GM12864 (cell line): Measurements from ENCODE around the gene CD99L2.

Experiments
- DNase-seq: peaks from one replicate; pipeline ENCODE4 v3.0.0-alpha.2; 2011; ENCODE audit warnings: low read depth
- H3K4me3 ChIP-seq: 2 replicates; pipeline ENCODE4 v1.5.1; 2011; ENCODE audit warnings: mild to moderate bottlenecking, low read depth, low read length, control low read depth
- CTCF ChIP-seq: IDR thresholded peaks from 2 replicates; pipeline ENCODE4 v1.5.1; 2011; ENCODE audit warnings: low read depth, mild to moderate bottlenecking, moderate library complexity, low read length, control low read depth, inconsistent platforms; ENCODE audit errors: missing control alignments

The CD99L2 gene

GRCh38 chrX:150761819-150762216, 136.7 kb downstream of the CD99L2 start:
- H3K4me3 ChIP-seq, result no peak overlapping the region

GRCh38 chrX:150761176-150761818, 137.2 kb downstream of the CD99L2 start:
- H3K4me3 ChIP-seq, result no peak overlapping the region
- no peak for TF ChIP-seq CTCF
- no peak for DNase-seq

More at GRCh38 chrX:150761819-150762216, 136.7 kb downstream of the CD99L2 start:
- DNase-seq, result no peak
- no peak for TF ChIP-seq CTCF

GRCh38 chrX:150759568-150760416, 138.7 kb downstream of the CD99L2 start:
- no peak for DNase-seq
- no peak overlapping the region for H3K4me3 ChIP-seq
- TF ChIP-seq CTCF, result no peak

- DNase-seq, result no peak
- no peak overlapping the region for H3K4me3 ChIP-seq
These were observed 141.1 kb downstream of the CD99L2 start for GRCh38 chrX:150757371-150757770.

GRCh38 chrX:150753968-150754367, 144.5 kb downstream of the CD99L2 start:
- no peak for DNase-seq
- TF ChIP-seq CTCF, result no peak
- no peak overlapping the region for H3K4me3 ChIP-seq

More at GRCh38 chrX:150757371-150757770, 141.1 kb downstream of the CD99L2 start:
- TF ChIP-seq CTCF, result no peak

- no peak for DNase-seq
- no peak overlapping the region for H3K4me3 ChIP-seq
- no peak for TF ChIP-seq CTCF
These were observed 145.1 kb downstream of the CD99L2 start for GRCh38 chrX:150753357-150753756.
